HG03039 (cell line): Measurements from ENCODE around the gene ZNF407.

Source experiments
- ATAC-seq: cut with Tn5 transposase; IDR thresholded peaks from one replicate; pipeline ENCODE4 v1.9.1; 2021; ENCODE audit warnings: mild to moderate bottlenecking, moderate library complexity; ENCODE audit not compliant: unreplicated experiment

The ZNF407 gene

GRCh38 chr18:75109319-75109691, 511.6 kb downstream of the ZNF407 start:
- ATAC-seq, result no peak

GRCh38 chr18:75109819-75110218, 512.1 kb downstream of the ZNF407 start:
- no peak for ATAC-seq

GRCh38 chr18:75110311-75110710, 512.6 kb downstream of the ZNF407 start:
- ATAC-seq, result no peak

GRCh38 chr18:75110846-75111415, 513.3 kb downstream of the ZNF407 start:
- no peak for ATAC-seq

- no peak for ATAC-seq
These were observed 514.1 kb downstream of the ZNF407 start for GRCh38 chr18:75111760-75112159.

- no peak for ATAC-seq
These were observed 514.8 kb downstream of the ZNF407 start for GRCh38 chr18:75112186-75113096.

GRCh38 chr18:75113455-75113854, 515.8 kb downstream of the ZNF407 start:
- ATAC-seq, result no peak

- ATAC-seq, result no peak
These were observed 516.6 kb downstream of the ZNF407 start for GRCh38 chr18:75114231-75114764.
